ENCODE measurements around the gene GAPVD1.

GAPVD1 gene

GRCh38 chr9:125412166-125412565, 150.5 kb downstream of the GAPVD1 start:
- no peak overlapping the region for H3K27ac ChIP-seq
- H3K79me2 ChIP-seq (ENCODE audit: insufficient read depth, low read depth) = no peaks in the 10 kb centered on the region
- H3K36me3 ChIP-seq (ENCODE audit: insufficient read depth) = no peaks in the 10 kb centered on the region
- no peaks in the 10 kb centered on the region for H3K4me1 ChIP-seq (ENCODE audit: low read depth, poor library complexity, severe bottlenecking)
- H2AFZ ChIP-seq (ENCODE audit: low read depth) = no peak overlapping the region
- no peak overlapping the region for H3K4me2 ChIP-seq
- no peaks in the 10 kb centered on the region for H4K20me1 ChIP-seq (ENCODE audit: insufficient read depth)
- no peaks in the 10 kb centered on the region for H3K27me3 ChIP-seq (ENCODE audit: insufficient read depth, low read depth)
- no peak for TF ChIP-seq CTCF (conservative IDR thresholded peaks at IDR 0.05; ENCODE audit: low read depth, low read length)
- no peak overlapping the region for H3K4me3 ChIP-seq (IDR thresholded peaks at IDR 0.05; ENCODE audit: insufficient read depth, low read depth, low read length)
- H3K9ac ChIP-seq = no peak overlapping the region

- H3K4me1 ChIP-seq (ENCODE audit: low read depth, poor library complexity, severe bottlenecking) = no peaks in the 10 kb centered on the region
- no peaks in the 10 kb centered on the region for H3K27me3 ChIP-seq (ENCODE audit: insufficient read depth, low read depth)
- no peaks in the 10 kb centered on the region for H3K36me3 ChIP-seq (ENCODE audit: insufficient read depth)
- H3K79me2 ChIP-seq (ENCODE audit: insufficient read depth, low read depth) = no peaks in the 10 kb centered on the region
- H4K20me1 ChIP-seq (ENCODE audit: insufficient read depth) = no peaks in the 10 kb centered on the region
- no peak overlapping the region for H3K4me3 ChIP-seq (IDR thresholded peaks at IDR 0.05; ENCODE audit: insufficient read depth, low read depth, low read length)
- H2AFZ ChIP-seq (ENCODE audit: low read depth) = no peak overlapping the region
- no peak overlapping the region for H3K9ac ChIP-seq
- no peak overlapping the region for H3K4me2 ChIP-seq
- H3K27ac ChIP-seq = no peak overlapping the region
- TF ChIP-seq CTCF (conservative IDR thresholded peaks at IDR 0.05; ENCODE audit: low read depth, low read length) = no peak
Measured at GRCh38 chr9:125413579-125413978, 152.0 kb downstream of the GAPVD1 start.

- H3K4me2 ChIP-seq = no peak overlapping the region
- H4K20me1 ChIP-seq (ENCODE audit: insufficient read depth) = no peaks in the 10 kb centered on the region
- H3K27me3 ChIP-seq (ENCODE audit: insufficient read depth, low read depth) = no peaks in the 10 kb centered on the region
- H3K27ac ChIP-seq = no peak overlapping the region
- no peaks in the 10 kb centered on the region for H3K36me3 ChIP-seq (ENCODE audit: insufficient read depth)
- no peak for TF ChIP-seq CTCF (conservative IDR thresholded peaks at IDR 0.05; ENCODE audit: low read depth, low read length)
- no peaks in the 10 kb centered on the region for H3K79me2 ChIP-seq (ENCODE audit: insufficient read depth, low read depth)
- H3K9ac ChIP-seq = no peak overlapping the region
- H2AFZ ChIP-seq (ENCODE audit: low read depth) = no peak overlapping the region
- H3K4me3 ChIP-seq (IDR thresholded peaks at IDR 0.05; ENCODE audit: insufficient read depth, low read depth, low read length) = no peak overlapping the region
- H3K4me1 ChIP-seq (ENCODE audit: low read depth, poor library complexity, severe bottlenecking) = no peaks in the 10 kb centered on the region
Measured at GRCh38 chr9:125415583-125416460, 154.2 kb downstream of the GAPVD1 start.

GRCh38 chr9:125416517-125416916, 154.9 kb downstream of the GAPVD1 start:
- Histone ChIP-seq H3K36me3 (ENCODE audit: insufficient read depth) (no peaks in the 10 kb centered on the region), H3K9ac (no peak overlapping the region), H3K4me3 (IDR thresholded peaks at IDR 0.05; ENCODE audit: insufficient read depth, low read depth, low read length) (no peak overlapping the region), H3K27ac (no peak overlapping the region), H3K27me3 (ENCODE audit: insufficient read depth, low read depth) (no peaks in the 10 kb centered on the region), H4K20me1 (ENCODE audit: insufficient read depth) (no peaks in the 10 kb centered on the region), H3K4me1 (ENCODE audit: low read depth, poor library complexity, severe bottlenecking) (no peaks in the 10 kb centered on the region), H2AFZ (ENCODE audit: low read depth) (no peak overlapping the region), H3K79me2 (ENCODE audit: insufficient read depth, low read depth) (no peaks in the 10 kb centered on the region), H3K4me2 (no peak overlapping the region)
- no peak for TF ChIP-seq CTCF (conservative IDR thresholded peaks at IDR 0.05; ENCODE audit: low read depth, low read length)

Measured in KMS-11 (cell line).